Measurements from ENCODE around the gene PHF12.

PHF12 gene

DNA sequence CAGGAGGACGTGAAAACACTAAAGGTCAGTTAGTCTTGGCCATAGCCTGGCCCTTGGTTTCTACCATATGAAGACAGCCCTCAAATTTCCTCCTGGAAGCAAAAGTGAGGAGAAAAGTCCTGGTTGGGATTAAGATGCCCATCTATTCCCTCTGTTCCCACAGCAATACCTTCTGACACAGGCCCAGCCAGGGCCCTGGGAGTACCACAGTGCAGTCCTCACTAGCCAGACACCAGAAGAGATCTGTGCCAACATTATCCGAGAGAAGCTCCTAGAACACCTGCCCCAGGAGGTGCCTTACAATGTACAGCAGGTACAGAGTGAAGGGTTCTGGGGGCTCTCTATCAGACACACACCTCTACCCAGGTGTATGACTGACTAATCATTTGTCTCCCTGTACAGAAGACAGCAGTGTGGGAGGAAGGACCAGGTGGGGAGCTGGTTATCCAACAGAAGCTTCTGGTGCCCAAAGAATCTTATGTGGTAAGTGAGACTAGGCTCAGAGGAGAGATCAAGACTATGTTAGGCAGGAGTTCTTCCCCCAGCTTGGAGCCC, 92.4 kb downstream of the PHF12 start:
- DNase-seq: no peak
- Histone ChIP-seq H3K27ac (no peak overlapping the region), H3K4me1 (peaks cover 0 to 13% (median 8%) of the 10 kb centered on the region in 4 donors), H3K9me3 (no peaks in the 10 kb centered on the region), H3K27me3 (no peaks in the 10 kb centered on the region), H3K4me3 (no peak overlapping the region), H3K36me3 (peaks cover 27 to 69% (median 46%) of the 10 kb centered on the region in 3 donors)
- no peak for TF ChIP-seq CTCF (IDR thresholded peaks at IDR 0.05)
- intact Hi-C loops (cut with DNase I; ENCODE audit: low total_unique reads): no loop called here

DNA sequence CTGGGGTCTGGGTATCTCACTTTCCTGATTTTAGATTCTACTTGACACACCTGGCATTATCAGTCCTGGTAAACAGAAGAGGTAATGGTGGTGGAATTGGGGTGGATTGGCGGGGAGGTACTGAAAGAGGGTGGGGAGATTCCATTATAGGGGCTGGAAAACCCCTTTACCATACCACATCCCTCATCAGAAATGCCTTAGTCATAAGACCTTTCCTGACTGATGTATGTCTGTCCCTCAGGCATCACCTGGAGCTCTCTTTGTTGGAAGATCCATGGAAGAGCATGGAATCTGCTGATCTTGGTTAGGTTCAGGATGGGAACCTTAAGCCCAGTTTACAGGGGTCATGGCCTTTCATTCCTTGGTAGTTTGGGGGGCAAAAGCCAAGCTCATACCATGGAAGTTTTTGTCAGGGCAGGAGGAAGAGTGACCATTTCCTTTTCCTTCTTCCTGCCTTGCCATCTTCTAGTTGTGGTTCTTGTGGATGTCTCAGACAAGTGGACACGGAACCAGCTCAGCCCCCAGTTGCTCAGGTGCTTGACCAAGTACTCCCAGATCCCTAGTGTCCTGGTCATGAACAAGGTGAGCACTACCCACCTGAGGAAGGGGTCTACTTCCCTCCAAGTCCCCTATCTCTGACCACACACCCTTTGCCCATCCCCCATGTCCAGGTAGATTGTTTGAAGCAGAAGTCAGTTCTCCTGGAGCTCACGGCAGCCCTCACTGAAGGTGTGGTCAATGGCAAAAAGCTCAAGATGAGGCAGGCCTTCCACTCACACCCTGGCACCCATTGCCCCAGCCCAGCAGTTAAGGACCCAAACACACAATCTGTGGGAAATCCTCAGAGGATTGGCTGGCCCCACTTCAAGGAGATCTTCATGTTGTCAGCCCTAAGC, 93.2 kb downstream of the PHF12 start:
- Histone ChIP-seq H3K27me3 (no peaks in the 10 kb centered on the region), H3K4me3 (no peak overlapping the region), H3K4me1 (peaks cover 0 to 13% (median 8%) of the 10 kb centered on the region in 4 donors), H3K36me3 (peaks cover 27 to 65% (median 46%) of the 10 kb centered on the region in 3 donors), H3K9me3 (no peaks in the 10 kb centered on the region), H3K27ac (no peak overlapping the region)
- no peak for DNase-seq
- TF ChIP-seq CTCF (IDR thresholded peaks at IDR 0.05): no peak
- intact Hi-C loops (cut with DNase I; ENCODE audit: low total_unique reads): no loop called here

DNA sequence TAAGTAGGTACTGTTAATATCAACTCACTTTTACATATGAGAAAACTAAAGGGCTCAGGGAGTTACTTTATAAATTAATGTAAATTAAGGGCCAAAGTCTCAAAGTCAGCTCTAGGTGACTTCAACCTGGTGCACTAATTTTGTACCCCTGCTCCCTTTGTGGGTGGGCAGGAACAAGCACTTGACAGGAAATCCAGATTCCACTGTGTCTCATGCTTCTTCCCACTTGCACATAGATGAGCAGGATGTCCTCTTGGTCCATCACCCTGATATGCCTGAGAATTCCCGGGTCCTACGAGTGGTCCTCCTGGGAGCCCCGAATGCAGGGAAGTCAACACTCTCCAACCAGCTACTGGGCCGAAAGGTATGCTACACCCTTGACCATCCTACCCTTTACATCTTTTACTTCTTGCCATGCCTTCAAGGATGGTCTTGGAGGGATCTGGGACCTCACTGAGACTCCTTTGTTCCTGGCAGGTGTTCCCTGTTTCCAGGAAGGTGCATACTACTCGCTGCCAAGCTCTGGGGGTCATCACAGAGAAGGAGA, 95.2 kb downstream of the PHF12 start:
- DNase-seq: no peak
- intact Hi-C loops (cut with DNase I; ENCODE audit: low total_unique reads): no loop called here

DNA sequence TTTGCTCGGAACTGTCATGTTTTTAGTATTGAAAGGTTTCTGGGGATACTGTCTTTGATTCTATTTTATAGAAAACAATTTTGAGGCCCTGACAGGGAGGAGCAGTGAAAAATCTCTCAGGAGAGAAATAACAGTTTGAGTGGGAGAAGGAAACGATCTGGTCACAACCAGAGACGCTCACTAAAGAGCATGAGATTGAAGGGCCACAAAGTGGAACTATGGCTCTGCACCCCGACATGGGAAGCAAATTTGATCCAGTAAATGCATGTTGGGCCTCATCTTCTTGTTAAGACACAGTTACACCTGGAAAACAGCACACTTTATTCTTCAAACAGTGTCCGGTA, 96.0 kb downstream of the PHF12 start:
- intact Hi-C loops (cut with DNase I; ENCODE audit: low total_unique reads): no loop called here
- peaks cover 0 to 13% (median 8%) of the 10 kb centered on the region in 4 donors for H3K4me1 ChIP-seq
- H3K27me3 ChIP-seq: no peaks in the 10 kb centered on the region
- no peak for TF ChIP-seq CTCF (IDR thresholded peaks at IDR 0.05)
- DNase-seq: no peak
- H3K4me3 ChIP-seq: peak overlapping the region; percentile 68 to 71
- H3K27ac ChIP-seq: peak overlapping the region; percentile 74 to 79
- H3K9me3 ChIP-seq: no peaks in the 10 kb centered on the region
- H3K36me3 ChIP-seq: peaks cover 24 to 42% (median 34%) of the 10 kb centered on the region in 3 donors

More for the DNA sequence above, 95.2 kb downstream of the PHF12 start:
- no peak overlapping the region for H3K27ac ChIP-seq
- peaks cover 27 to 50% (median 41%) of the 10 kb centered on the region in 3 donors for H3K36me3 ChIP-seq
- no peak overlapping the region for H3K4me3 ChIP-seq
- no peaks in the 10 kb centered on the region for H3K9me3 ChIP-seq
- TF ChIP-seq CTCF (IDR thresholded peaks at IDR 0.05): no peak
- H3K4me1 ChIP-seq: peaks cover 0 to 13% (median 8%) of the 10 kb centered on the region in 4 donors
- no peaks in the 10 kb centered on the region for H3K27me3 ChIP-seq
